ENCODE data around the gene ENKUR. TPM values are rescaled to one million over a fixed set of nuclear protein-coding genes. Genes with fewer than 3 reads are reported as not detected.
"Not testable (repeated sequence)": the region's sequence is repeated elsewhere in the genome, so short reads cannot be mapped to it uniquely, and the experiment has no call there.

Gene ENKUR
- polyA plus RNA-seq, 5 donors, result 3.3 to 10.6 (median 6.9) TPM

GRCh38 chr10:24974976-24975375 lies 41.0 kb downstream of the ENKUR start:
- DNase-seq, result peak; percentile 60 to 65

- no peak for DNase-seq
Measured at GRCh38 chr10:24973163-24973562, 42.8 kb downstream of the ENKUR start.

GRCh38 chr10:24971374-24971773 lies 44.6 kb downstream of the ENKUR start:
- DNase-seq, result no peak

- DNase-seq, result no peak
Measured at GRCh38 chr10:24969841-24970281, 46.1 kb downstream of the ENKUR start.

- DNase-seq, result not testable (repeated sequence)
Measured at GRCh38 chr10:24968951-24969350, 47.0 kb downstream of the ENKUR start.

DNA sequence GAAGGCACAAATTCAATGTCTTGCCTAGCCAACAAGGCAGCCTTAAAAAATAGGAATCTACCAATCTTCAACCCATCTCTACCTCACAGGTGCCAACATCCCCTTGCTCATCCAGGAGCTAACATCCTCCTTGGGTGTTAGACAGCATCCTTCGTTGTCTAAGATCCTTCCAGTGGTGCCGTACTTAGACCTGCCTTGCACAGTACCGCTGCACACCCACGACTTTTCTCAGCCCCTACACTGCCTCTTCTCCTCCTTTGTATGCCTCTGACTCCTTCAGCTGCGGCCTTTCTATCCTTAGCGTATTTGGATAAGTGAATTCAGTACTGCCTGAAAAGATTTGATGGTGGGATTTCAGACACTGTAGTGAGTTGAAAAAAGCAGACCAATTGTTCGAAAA lies 47.6 kb downstream of the ENKUR start:
- DNase-seq, result no peak

DNA sequence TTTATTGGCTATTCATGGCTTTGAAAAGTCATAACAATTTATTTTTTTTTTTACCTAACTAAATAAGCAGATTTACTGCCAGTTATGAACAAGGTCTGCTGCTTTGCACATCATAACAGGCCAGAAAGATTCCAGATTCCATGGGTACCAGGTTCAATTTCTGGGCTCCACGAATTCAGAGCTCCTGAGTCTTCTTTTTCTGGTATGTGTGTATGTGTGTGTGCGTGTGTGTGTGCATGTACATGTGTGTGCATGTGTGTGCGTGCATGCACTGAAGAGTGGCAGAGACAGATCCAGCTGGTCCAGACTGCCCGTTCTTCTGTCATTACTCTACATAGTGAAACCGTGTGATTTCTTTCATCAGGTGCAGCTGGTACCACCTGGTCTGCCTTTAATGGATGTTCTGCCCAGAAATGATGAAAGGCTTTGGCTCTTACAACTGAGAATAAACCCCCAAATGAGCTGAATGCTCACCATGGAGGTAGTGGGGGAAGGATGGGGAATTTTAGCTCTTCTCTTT lies 48.9 kb downstream of the ENKUR start:
- DNase-seq, result no peak

DNA sequence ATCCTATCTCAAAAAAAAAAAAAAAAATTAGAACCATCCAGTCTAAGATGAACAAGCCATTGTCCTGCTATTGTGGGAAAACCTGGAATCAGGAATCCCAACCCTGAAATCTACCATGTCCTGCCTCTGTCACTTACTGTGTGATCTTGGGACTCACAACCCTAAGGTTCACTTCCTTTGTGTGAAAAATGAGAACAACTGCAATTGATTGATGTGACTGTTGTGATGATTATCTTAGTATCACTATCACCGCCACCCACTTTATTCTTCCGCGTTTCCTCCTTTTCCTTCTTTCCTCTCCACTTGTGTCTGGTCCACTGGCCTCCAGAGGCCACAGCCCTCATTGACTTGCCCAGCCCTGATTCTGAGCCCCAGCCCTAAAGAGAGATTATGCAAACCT lies 50.9 kb downstream of the ENKUR start:
- no peak for DNase-seq

DNA sequence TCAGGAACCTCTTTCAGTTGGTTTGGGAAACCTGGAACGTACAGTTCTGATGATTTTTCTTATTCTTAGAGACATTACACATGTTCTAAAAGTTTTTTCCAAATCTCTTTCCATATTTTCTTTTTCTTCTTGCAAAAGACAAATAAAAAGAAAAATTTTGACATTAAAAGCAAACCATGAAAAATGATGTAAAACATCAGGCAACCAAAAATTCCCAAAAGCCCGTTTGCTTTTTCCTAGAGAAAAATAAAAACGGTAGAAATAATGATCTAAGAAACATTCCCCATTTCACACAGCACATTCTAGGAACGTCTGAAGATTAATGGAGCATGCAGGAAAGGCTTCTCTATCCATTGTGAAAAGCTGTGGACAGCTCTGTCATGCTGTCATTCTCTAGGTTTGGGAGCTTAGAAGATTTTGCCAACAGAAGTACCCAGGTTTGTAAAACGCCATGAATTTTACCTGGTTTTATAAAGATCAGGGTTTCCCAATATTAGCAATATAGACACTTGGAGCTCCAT lies 52.4 kb downstream of the ENKUR start:
- no peak for DNase-seq

GRCh38 chr10:24962995-24963394 lies 53.0 kb downstream of the ENKUR start:
- no peak for DNase-seq

DNA sequence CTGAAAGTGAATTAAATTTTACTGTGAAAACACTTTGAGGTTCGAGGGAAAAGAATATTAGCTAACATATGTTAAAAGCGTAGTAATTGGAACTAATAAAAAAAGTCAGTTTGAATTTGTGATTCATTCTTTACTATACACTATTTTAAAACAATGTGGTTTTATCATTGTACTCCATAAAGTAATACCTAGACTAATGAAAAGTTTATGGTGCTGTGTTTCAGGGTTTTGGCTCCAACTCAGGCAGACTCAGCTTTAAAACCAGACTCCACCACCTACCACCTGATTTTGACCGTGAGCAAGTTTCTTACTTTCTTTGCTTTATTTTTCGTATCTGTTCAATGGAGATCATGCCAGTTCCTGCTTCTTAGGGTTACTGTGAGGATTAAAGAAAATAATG lies 54.4 kb downstream of the ENKUR start:
- no peak for DNase-seq

- no peak for DNase-seq
Measured at GRCh38 chr10:24959382-24959730, 56.6 kb downstream of the ENKUR start.

- DNase-seq, result peak; percentile 87 to 91
Measured at GRCh38 chr10:24958721-24959381, 57.1 kb downstream of the ENKUR start.

DNA sequence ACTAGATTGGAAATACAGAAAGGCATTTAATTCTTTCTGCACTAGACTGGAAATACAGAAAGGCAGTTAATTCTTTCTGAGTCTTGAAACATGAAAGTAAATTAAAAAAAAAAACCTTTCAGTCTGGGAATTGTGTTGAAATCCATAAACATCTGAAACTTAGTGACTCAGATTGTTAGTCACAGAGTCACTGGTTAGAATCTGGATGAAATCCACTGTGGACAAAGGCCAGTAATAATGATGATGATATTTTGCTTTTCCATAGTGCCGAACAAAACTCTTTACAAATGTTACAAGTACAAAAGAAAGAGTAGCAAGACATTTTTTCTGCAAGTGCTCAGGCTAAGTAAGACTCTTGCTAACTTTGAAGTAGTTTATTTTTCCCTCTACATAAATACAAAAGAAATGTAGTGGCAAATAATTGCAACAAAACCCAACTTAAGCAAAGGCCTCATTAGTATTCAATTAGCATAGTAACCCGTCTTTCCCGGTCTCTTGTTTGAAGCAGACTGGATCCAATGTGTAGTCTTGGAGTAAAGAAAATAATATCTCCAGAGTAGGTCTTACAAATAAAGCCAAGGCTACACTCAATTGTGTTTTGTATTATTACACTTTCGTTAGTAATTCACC lies 57.8 kb downstream of the ENKUR start:
- peak; percentile 78 to 85 for DNase-seq

DNA sequence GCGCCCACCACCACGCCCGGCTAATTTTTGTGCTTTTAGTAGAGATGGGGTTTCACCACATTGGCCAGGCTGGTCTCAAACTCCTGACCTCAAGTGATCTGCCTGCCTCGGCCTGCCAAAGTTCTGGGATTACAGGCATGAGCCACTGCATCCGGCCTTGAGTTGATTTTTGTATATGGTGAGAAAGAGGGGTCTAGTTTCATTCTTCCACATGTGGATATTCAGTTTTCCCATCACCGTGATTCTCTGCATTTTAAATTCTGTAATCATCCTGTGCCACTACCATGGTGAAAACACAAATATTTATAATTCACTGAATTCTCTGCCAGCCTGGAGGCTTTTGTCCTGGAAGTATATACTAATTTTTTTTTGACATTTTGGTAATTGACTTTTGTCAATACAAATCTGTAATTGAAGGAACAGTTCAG lies 58.3 kb downstream of the ENKUR start:
- peak in 1 of 2 donors; percentile 36 for DNase-seq

DNA sequence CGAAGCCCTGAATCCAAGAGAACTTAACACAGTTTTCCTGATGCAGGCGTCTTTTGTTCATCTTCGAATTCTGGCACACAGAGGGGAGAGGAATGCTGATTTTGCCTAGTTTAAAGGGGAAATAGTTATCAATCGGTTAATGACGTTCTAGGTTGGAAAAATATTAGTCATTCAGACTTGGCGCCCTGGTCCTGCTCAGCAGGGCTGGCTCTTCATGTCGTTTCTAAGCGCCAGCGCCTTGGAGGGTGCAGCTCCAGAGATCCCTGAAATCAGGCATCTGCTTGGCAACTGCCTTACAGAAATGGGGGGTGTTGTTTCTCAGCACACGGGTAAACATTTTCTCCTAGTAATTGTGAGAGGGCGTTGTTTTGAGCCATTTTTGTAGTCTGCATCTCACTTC lies 62.3 kb downstream of the ENKUR start:
- no peak for DNase-seq

GRCh38 chr10:24952707-24953645 lies 63.0 kb downstream of the ENKUR start:
- peak; percentile 50 to 54 for DNase-seq

- DNase-seq, result peak; percentile 64 to 70
Measured at GRCh38 chr10:24952143-24952706, 63.7 kb downstream of the ENKUR start, which contains the start of gene PRTFDC1. PRTFDC1 (minus strand) TSS chr10:24952606; CDS start chr10:24952575, 31 bp downstream.

DNA sequence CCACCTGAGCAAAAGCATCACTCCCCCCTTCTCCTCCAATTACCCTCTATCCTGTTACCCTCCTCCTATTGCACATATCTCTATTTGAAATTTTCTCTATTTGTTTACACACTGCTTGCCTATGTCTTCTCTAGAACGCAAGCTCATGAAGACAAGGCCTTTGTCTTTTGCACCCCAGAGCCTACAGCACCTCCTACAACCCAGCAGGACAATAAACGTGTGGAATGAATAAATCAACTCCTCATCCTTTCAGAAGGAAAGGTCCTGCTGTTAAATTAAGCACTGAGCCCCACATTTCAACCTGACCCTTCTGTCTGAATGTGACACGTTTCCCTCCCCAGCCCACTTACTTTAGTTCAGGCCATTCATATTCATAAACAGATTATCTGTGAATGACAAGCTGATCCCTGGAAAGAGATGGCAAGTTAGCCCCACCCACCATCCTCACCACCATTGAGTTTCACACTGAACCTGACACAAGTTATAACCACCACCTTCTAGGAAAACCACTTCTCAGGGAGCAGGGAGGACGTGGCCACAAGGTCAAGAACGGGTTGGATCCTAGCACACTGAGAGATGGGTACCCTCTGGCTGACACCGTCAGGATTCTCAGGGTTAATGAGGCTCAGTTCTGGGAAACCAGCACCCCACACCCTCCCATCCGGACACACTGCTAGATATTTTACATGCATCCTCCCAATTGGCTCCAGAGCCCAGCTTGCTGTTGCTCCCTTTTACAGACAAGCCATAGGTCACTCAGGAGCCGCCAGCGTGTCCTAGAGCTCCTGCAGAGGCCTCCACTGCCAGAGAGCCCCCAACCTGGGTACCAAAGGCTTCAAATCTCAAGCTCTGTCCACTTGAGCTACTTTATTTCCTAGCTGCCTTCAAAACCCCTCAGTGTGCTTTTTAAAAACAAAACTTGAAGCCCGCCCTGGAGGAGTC lies 64.5 kb downstream of the ENKUR start:
- peak in 1 of 2 donors; percentile 35 for DNase-seq

DNA sequence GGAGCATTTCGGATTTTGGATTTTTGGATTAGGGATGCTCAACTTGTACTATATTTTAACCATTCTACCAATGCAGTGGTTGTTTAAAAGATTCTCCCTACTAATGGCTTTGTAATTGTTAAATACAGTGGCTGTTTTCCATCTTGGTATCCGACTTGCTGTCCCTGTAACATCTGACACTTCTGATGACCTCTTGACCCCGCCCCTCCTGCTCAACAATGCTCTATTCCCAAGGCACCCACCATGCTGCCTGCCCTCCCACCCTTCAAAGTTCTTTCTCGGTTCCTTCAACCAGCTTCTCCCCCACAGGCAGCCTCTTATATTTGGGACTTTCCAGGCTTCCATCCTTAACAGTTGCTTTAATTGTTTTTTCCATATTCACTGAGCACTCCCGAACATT lies 65.5 kb downstream of the ENKUR start:
- DNase-seq, result no peak
